Motor neuron (in vitro differentiated cells): ENCODE data around the gene PIEZO1. TPM values are rescaled to one million over a fixed set of nuclear protein-coding genes. Genes with fewer than 3 reads are reported as not detected.
"Not testable (repeated sequence)": the region's sequence is repeated elsewhere in the genome, so short reads cannot be mapped to it uniquely, and the experiment has no call there.

ENCODE experiments used
- ATAC-seq, 8 experiments: fragments of 200-7000 bp; cut with Tn5 transposase; replicated peaks in 6 of 8; 2 replicates each; pipeline ENCODE4 v1.8.0; 2021; ENCODE audit warnings: mild to moderate bottlenecking in 8 of 8, moderate library complexity in 8 of 8
- H3K27ac ChIP-seq, 2 donors: fragments of 250-450 bp; sonication (Bioruptor Pico); 2 replicates each; pipeline ENCODE4 v1.9.0; 2021; ENCODE audit warnings: antibody characterized with exemption in 2 of 2, mild to moderate bottlenecking in 2 of 2, moderate library complexity in 1 of 2
- H3K4me1 ChIP-seq, 2 donors: fragments of 250-450 bp; sonication (Bioruptor Pico); replicated peaks in 1 of 2; 2 replicates each; pipeline ENCODE4 v1.6.1; 2021; ENCODE audit warnings: antibody characterized with exemption in 2 of 2, mild to moderate bottlenecking in 2 of 2, moderate library complexity in 1 of 2
- H3K4me3 ChIP-seq, 5 donors: fragments of 250-450 bp; sonication (Bioruptor Pico); 2 replicates each; pipeline ENCODE4 v1.9.0; 2021; ENCODE audit warnings: antibody characterized with exemption in 5 of 5, mild to moderate bottlenecking in 5 of 5, moderate library complexity in 4 of 5
- WGBS, 10 experiments: fragments of 450-650 bp; shearing (Covaris generic); methylation state at CpG; one replicate each; pipeline ENCODE4 v1.0.0; 2022; 5-methylcytosine and 5-hydroxymethylcytosine counted together
- in situ Hi-C, 9 experiments: fragments of 400-800 bp; cut with MboI; loops; one replicate each; pipeline ENCODE4 v1.15.0; 2021; ENCODE audit warnings: low sequenced_read_pairs in 9 of 9, low pct_unique_long_range_greater_than_20kb in 2 of 9; ENCODE audit not compliant: unreplicated experiment in 9 of 9
- total RNA-seq, 8 experiments: library from RNA; unstranded; fragments of 300-600 nt; gene quantifications; 2 replicates each; pipeline versions ENCODE4 v1.2.3 to v1.2.4, GENCODE V29; 2022

PIEZO1 gene
- total RNA-seq = 100 to 1,000 TPM in 3 of 8 experiments, 10 to 100 TPM in 1, 1 to 10 TPM in 4; 2.2 to 163 (median 22.9) TPM

GRCh38 chr16:88785106-88785924, at the start of gene PIEZO1:
TSS of gene PIEZO1 (minus strand) at chr16:88785220. CDS start at chr16:88784964, 256 bp downstream.
- in situ Hi-C loops = no loop called here
- WGBS, 10 experiments = 6 to 86% methylated on average over 1 to 7 of the region's 110 CpGs; no CpG with 5 or more reads in 8 of the 10 experiments
- Histone ChIP-seq H3K4me3 (peak within 1 kb of the TSS; percentile 23 to 36 (median 29)), H3K4me1 (peaks cover 0 to 16% of the 10 kb centered on the region in 2 donors), H3K27ac (no peak within 1 kb of the TSS)
- ATAC-seq = peak; percentile 30 to 73 (median 49)

- H3K27ac ChIP-seq = no peak overlapping the region
- no peak for ATAC-seq
- WGBS, 10 experiments = 60 to 95% (median 86%) methylated on average over 1 to 9 of the region's 13 CpGs; no CpG with 5 or more reads in 7 of the 10 experiments
- no peak overlapping the region for H3K4me3 ChIP-seq
- H3K4me1 ChIP-seq = no peaks in the 10 kb centered on the region
- in situ Hi-C loops = no loop called here
These were observed 49.6 kb upstream of the PIEZO1 start for GRCh38 chr16:88834670-88835069.

GRCh38 chr16:88833086-88833485, 48.1 kb upstream of the PIEZO1 start:
- ATAC-seq = no peak
- no peak overlapping the region for H3K4me3 ChIP-seq
- WGBS, 10 experiments = 80 to 100% (median 91%) methylated on average over 1 to 12 of the region's 13 CpGs; no CpG with 5 or more reads in 3 of the 10 experiments
- in situ Hi-C loops = no loop called here
- H3K4me1 ChIP-seq = no peaks in the 10 kb centered on the region
- H3K27ac ChIP-seq = no peak overlapping the region

GRCh38 chr16:88831838-88832237, 46.8 kb upstream of the PIEZO1 start:
- ATAC-seq = peak in 6 of 8 experiments; percentile 24 to 63 (median 34)

GRCh38 chr16:88830783-88831182, 45.8 kb upstream of the PIEZO1 start:
- ATAC-seq = no peak
- no peak overlapping the region for H3K4me3 ChIP-seq
- WGBS, 10 experiments = 70 to 100% (median 92%) methylated on average over 1 to 7 of the region's 14 CpGs; no CpG with 5 or more reads in 6 of the 10 experiments
- no peak overlapping the region for H3K27ac ChIP-seq
- no peaks in the 10 kb centered on the region for H3K4me1 ChIP-seq
- in situ Hi-C loops = no loop called here

More at GRCh38 chr16:88831838-88832237, 46.8 kb upstream of the PIEZO1 start:
- no CpG with 5 or more reads among the region's 13 CpGs for WGBS, 10 experiments
- H3K4me1 ChIP-seq = no peaks in the 10 kb centered on the region
- no peak overlapping the region for H3K27ac ChIP-seq
- in situ Hi-C loops = no loop called here
- H3K4me3 ChIP-seq = no peak overlapping the region

- ATAC-seq = no peak
- Histone ChIP-seq H3K4me3 (no peak overlapping the region), H3K27ac (no peak overlapping the region), H3K4me1 (no peaks in the 10 kb centered on the region)
- in situ Hi-C loops = no loop called here
- WGBS, 10 experiments = 67 to 90% (median 80%) methylated on average over 2 to 5 of the region's 11 CpGs; no CpG with 5 or more reads in 5 of the 10 experiments
These were observed 45.2 kb upstream of the PIEZO1 start for GRCh38 chr16:88830258-88830657.

GRCh38 chr16:88828711-88829110, 43.7 kb upstream of the PIEZO1 start:
- in situ Hi-C loops = no loop called here
- WGBS, 10 experiments = 40 to 80% methylated on average over 1 to 3 of the region's 24 CpGs; no CpG with 5 or more reads in 8 of the 10 experiments
- H3K4me3 ChIP-seq = no peak overlapping the region
- ATAC-seq = no peak
- H3K4me1 ChIP-seq = no peaks in the 10 kb centered on the region
- H3K27ac ChIP-seq = no peak overlapping the region

- ATAC-seq = no peak
- H3K27ac ChIP-seq = no peak overlapping the region
- H3K4me1 ChIP-seq = no peaks in the 10 kb centered on the region
- 83 to 100% (median 87%) methylated on average over 1 to 4 of the region's 21 CpGs; no CpG with 5 or more reads in 7 of the 10 experiments for WGBS, 10 experiments
- no peak overlapping the region for H3K4me3 ChIP-seq
- in situ Hi-C loops = no loop called here
These were observed 42.7 kb upstream of the PIEZO1 start for GRCh38 chr16:88827727-88828126.

GRCh38 chr16:88826070-88826840, 41.2 kb upstream of the PIEZO1 start:
- ATAC-seq = peak in 2 of 8 experiments; percentile 6 to 8
- in situ Hi-C loops = no loop called here
- H3K27ac ChIP-seq = no peak overlapping the region

GRCh38 chr16:88825146-88825545, 40.1 kb upstream of the PIEZO1 start:
- H3K27ac ChIP-seq = no peak overlapping the region
- H3K4me3 ChIP-seq = no peak overlapping the region
- no peak for ATAC-seq
- WGBS, 10 experiments = no CpG with 5 or more reads among the region's 12 CpGs
- in situ Hi-C loops = no loop called here
- no peaks in the 10 kb centered on the region for H3K4me1 ChIP-seq

More at GRCh38 chr16:88826070-88826840, 41.2 kb upstream of the PIEZO1 start:
- no CpG with 5 or more reads among the region's 26 CpGs for WGBS, 10 experiments
- H3K4me1 ChIP-seq = no peaks in the 10 kb centered on the region
- no peak overlapping the region for H3K4me3 ChIP-seq

GRCh38 chr16:88824256-88825077, 39.4 kb upstream of the PIEZO1 start:
- Histone ChIP-seq H3K4me3 (no peak overlapping the region), H3K4me1 (no peaks in the 10 kb centered on the region), H3K27ac (no peak overlapping the region)
- WGBS, 10 experiments = 93 to 100% methylated on average over 1 to 3 of the region's 33 CpGs; no CpG with 5 or more reads in 8 of the 10 experiments
- in situ Hi-C loops = loop anchor here in 1 of 9 experiments (25.0 kb wide), 1 partner anchor 338 kb away; the partner anchor contains the start of gene CDH15
- ATAC-seq = peak in 1 of 8 experiments; percentile 13

GRCh38 chr16:88823646-88824045, 38.6 kb upstream of the PIEZO1 start:
- ATAC-seq, H3K4me3 ChIP-seq, H3K4me1 ChIP-seq, H3K27ac ChIP-seq: not testable (repeated sequence)
- WGBS, 10 experiments = 100% methylated on average over 1 of the region's 31 CpGs; no CpG with 5 or more reads in 9 of the 10 experiments
- in situ Hi-C loops = loop anchor here in 1 of 9 experiments (25.0 kb wide), 1 partner anchor 339 kb away; the partner anchor contains the start of gene CDH15
